HG03060 (cell line): Measurements from ENCODE around the gene ABCC1.
"Not testable (repeated sequence)": the region's sequence is repeated elsewhere in the genome, so short reads cannot be mapped to it uniquely, and the experiment has no call there.

Experiments used
- ATAC-seq: cut with Tn5 transposase; IDR thresholded peaks from one replicate; pipeline ENCODE4 v1.9.1; 2021; ENCODE audit warnings: low read depth, moderate number of reproducible peaks; ENCODE audit not compliant: unreplicated experiment

Gene ABCC1

GRCh38 chr16:16127469-16128116, 178.2 kb downstream of the ABCC1 start:
- ATAC-seq = no peak

GRCh38 chr16:16131204-16131603, 181.8 kb downstream of the ABCC1 start:
- no peak for ATAC-seq

- no peak for ATAC-seq
These were observed 182.2 kb downstream of the ABCC1 start for GRCh38 chr16:16131659-16132058.

- ATAC-seq = no peak
These were observed 184.7 kb downstream of the ABCC1 start for GRCh38 chr16:16133943-16134604.

GRCh38 chr16:16136588-16136987, 187.2 kb downstream of the ABCC1 start:
- ATAC-seq = no peak

- ATAC-seq = no peak
These were observed 187.7 kb downstream of the ABCC1 start for GRCh38 chr16:16137110-16137509.

- ATAC-seq = no peak
These were observed 188.7 kb downstream of the ABCC1 start for GRCh38 chr16:16138034-16138635.

- ATAC-seq = no peak
These were observed 189.6 kb downstream of the ABCC1 start for GRCh38 chr16:16139061-16139460.

- ATAC-seq = no peak
These were observed 190.4 kb downstream of the ABCC1 start for GRCh38 chr16:16139806-16140205.

GRCh38 chr16:16140537-16140936, 191.1 kb downstream of the ABCC1 start:
- ATAC-seq = no peak

GRCh38 chr16:16141141-16141540, 191.7 kb downstream of the ABCC1 start:
- ATAC-seq = no peak

GRCh38 chr16:16141784-16142396, 192.5 kb downstream of the ABCC1 start:
- no peak for ATAC-seq

GRCh38 chr16:16143038-16143763, 193.8 kb downstream of the ABCC1 start:
- ATAC-seq = no peak

GRCh38 chr16:16143931-16144330, 194.5 kb downstream of the ABCC1 start:
- ATAC-seq = no peak

GRCh38 chr16:16144416-16144815, 195.0 kb downstream of the ABCC1 start:
- no peak for ATAC-seq

GRCh38 chr16:16145286-16145685, 195.9 kb downstream of the ABCC1 start:
- no peak for ATAC-seq

GRCh38 chr16:16146380-16147315, 197.2 kb downstream of the ABCC1 start:
- no peak for ATAC-seq

- no peak for ATAC-seq
These were observed 198.0 kb downstream of the ABCC1 start for GRCh38 chr16:16147316-16147999.

- not testable (repeated sequence) for ATAC-seq
These were observed 198.7 kb downstream of the ABCC1 start for GRCh38 chr16:16148000-16148599.
